Epithelial cell of proximal tubule (primary cell): ENCODE results near the gene KIFC3. TPM values are rescaled to one million over a fixed set of nuclear protein-coding genes. Genes with fewer than 3 reads are reported as not detected.

Source experiments
- DNase-seq: peaks from one replicate; pipeline ENCODE4 v3.0.0-alpha.2; 2011; ENCODE audit warnings: low read depth
- H3K4me3 ChIP-seq: 2 replicates; pipeline ENCODE4 v1.5.1; 2011; ENCODE audit warnings: low read depth, mild to moderate bottlenecking, low read length
- total RNA-seq: library from RNA; depleted of rRNA; stranded (reverse); fragments of >200 nt; gene quantifications from 2 replicates; pipeline ENCODE4 v1.2.3, GENCODE V29; 2015
- TF ChIP-seq, protein P1 (sequence below): conservative IDR thresholded peaks from 2 replicates; pipeline ENCODE4 v1.5.1; 2012; ENCODE audit warnings: low read depth, mild to moderate bottlenecking, low read length

Gene KIFC3
- total RNA-seq, 1 donor from 2014 or later: 86.0 TPM

DNA sequence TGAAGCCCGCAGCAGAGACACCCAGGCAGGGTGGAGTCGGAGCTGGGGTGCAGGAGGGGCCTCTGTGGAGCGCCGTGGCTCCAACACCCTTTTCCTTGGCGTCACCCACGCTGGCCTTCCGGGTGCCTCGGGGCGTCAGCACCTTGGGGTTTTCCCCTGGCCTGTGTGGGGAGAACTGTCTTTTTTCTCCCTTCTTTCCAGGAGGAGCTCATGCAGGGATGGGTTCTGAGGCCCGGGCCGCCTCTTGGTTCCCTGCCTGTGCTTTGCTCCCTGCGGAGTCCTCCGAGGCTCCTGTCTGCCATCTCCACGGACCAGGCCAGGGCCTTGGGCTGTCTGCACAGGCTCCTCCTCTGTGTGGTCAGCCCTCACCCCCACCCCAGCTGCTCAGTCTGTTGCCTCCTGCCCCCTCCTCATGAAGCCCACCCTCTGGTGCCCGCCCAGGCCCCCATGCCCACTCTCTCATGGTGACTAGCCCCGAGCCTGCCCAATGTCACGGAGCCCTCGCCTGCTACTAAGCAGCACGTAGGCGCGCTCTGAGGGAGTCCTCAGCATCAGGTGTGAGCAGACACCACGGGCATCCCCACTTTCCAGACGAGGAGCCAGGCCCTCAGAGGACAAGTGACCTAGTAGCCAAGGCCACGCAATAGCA is 61.7 kb downstream of the KIFC3 start:
- no peak for DNase-seq
- TF ChIP-seq, protein P1, sequence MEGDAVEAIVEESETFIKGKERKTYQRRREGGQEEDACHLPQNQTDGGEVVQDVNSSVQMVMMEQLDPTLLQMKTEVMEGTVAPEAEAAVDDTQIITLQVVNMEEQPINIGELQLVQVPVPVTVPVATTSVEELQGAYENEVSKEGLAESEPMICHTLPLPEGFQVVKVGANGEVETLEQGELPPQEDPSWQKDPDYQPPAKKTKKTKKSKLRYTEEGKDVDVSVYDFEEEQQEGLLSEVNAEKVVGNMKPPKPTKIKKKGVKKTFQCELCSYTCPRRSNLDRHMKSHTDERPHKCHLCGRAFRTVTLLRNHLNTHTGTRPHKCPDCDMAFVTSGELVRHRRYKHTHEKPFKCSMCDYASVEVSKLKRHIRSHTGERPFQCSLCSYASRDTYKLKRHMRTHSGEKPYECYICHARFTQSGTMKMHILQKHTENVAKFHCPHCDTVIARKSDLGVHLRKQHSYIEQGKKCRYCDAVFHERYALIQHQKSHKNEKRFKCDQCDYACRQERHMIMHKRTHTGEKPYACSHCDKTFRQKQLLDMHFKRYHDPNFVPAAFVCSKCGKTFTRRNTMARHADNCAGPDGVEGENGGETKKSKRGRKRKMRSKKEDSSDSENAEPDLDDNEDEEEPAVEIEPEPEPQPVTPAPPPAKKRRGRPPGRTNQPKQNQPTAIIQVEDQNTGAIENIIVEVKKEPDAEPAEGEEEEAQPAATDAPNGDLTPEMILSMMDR: no peak
- no peak overlapping the region for H3K4me3 ChIP-seq

DNA sequence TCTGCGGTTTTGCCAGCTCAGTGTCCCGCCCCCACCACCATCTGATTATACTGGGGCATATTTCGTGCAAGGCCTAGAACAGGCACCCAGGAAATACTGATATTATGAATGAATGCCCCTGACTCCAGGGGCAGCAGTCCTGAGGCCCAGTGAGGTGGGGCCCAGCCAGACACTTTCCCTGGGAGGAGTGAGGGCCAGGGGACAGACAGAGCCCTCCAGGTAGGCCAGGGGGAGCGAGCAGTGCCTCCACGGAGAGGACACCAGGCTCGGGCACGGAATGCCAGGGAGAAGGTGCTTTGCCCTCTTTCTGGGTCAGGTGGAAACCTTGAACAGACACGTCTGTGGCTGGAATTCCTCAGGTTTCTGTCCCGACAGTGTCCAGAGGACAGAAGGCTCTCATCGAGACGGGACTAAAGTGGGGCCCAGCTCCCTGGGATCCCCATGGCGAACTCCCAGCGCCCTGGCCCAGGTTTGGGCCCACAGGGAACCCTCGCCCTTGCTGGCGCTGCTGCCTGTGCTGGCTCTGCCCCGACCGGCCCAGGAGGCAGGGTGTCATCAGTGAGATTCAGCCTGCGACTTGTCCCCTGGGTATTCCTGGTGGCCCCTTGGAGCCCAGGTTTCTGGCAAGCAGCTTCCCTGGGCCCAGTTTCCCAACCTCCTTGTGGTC is 62.4 kb downstream of the KIFC3 start:
- TF ChIP-seq, protein P1: no peak
- no peak overlapping the region for H3K4me3 ChIP-seq
- DNase-seq: no peak

DNA sequence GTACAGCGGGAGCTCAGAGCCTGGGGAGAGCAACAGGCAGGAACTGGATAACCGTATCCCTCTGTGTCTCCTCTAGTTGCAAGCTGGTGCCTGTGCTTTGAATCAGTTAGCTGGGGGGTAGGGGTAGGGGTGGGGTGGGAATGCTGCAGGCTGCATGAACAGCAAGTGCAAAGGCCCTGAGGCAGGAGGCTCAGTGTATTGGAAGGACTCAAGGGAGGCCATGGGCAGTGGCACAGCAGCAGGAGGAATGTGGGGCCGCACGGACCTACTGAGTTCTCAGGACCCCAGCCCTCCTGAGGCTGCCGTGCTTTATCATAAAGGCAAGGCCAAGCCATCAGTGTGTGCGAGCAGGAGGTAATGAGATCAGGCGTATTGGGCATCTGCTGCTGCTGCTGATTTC is 63.4 kb downstream of the KIFC3 start:
- TF ChIP-seq, protein P1: no peak
- DNase-seq: no peak
- H3K4me3 ChIP-seq: no peak overlapping the region

DNA sequence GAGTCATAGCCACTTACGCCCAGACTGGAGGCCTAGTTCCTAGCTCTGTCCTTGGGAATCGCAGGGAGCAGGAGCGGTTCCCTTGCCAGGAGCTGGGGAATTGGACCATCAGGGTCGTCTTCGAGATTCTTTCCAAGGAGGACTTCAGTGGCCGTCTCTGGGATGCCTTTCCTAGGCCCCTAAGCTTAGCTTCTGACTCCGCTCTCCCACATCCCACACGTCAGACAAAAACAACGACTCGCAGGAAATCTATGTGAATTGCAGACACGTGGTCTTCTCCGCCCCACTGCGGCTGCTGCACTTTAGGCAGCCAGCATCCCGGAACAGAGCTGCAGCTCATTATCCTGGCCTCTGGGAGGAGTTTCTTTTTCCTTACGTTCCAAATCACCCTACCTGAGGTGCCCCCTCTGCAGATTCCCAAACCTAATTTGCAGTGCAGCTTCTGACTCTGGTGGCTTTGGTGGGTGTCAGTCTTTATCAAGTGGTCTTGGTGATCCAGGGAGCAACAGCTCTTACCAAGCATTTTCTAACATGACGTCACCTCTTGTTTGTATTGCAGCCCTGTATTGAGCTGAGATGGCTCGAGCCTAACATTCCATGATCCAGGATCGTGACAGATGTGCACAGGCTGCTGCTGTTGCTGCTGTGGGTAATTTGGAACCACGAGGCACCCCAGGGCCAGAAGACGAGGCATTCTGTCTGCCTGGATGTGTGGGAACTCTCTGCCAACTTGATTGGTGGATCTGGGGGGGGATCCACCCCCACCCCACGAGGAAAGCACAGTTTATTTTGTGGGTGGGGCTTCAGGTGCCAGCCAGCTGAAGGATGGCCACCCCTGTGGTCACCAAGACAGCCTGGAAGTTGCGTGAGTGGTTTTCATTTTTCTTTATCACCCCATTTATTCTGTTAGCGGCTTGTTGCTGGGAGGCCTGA is 65.6 kb downstream of the KIFC3 start:
- peak; percentile 57 for DNase-seq
- H3K4me3 ChIP-seq: peak overlapping the region; percentile 89
- TF ChIP-seq, protein P1: peak; percentile 31

DNA sequence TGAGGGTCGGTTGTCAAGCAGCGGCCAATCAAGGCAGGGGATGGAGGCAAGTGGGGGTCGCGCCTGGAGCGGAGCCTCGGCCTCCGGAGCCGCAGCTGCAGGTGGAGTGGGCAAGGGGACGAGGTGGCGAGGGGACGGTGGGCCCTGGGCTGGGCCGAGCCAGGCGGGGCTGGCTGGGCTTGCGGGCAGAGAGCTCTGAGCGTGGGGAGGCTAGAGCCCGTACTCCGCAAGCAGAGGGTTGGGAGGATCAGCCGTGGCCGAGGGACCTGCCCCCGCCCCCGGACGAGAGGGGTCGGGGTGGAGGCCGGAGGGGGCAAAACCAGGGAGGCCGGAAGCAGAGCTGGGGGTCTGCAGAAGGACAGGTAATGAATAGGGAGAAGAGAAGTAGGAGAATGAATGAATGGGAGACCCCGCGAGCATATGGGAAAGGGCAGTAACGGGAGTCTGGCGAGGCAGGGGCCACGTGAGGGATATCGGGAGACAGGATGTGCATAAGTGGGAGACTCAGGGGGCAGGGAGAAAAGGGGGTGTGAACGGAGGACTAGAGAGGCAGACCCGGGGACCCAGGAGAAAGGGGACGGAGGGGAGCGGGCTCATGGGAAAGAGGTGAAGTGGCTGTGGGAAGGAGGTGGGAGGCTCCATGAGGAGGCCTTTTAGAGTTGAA is 66.4 kb downstream of the KIFC3 start, which contains the start of gene KATNB1:
KATNB1 (plus strand) TSS at position 16 of the 664 bp plus-strand sequence. CDS start 1,474 bp downstream, outside the sequence.
- peak within 1 kb of the TSS; percentile 99 for H3K4me3 ChIP-seq
- no peak for DNase-seq
- TF ChIP-seq, protein P1: no peak

DNA sequence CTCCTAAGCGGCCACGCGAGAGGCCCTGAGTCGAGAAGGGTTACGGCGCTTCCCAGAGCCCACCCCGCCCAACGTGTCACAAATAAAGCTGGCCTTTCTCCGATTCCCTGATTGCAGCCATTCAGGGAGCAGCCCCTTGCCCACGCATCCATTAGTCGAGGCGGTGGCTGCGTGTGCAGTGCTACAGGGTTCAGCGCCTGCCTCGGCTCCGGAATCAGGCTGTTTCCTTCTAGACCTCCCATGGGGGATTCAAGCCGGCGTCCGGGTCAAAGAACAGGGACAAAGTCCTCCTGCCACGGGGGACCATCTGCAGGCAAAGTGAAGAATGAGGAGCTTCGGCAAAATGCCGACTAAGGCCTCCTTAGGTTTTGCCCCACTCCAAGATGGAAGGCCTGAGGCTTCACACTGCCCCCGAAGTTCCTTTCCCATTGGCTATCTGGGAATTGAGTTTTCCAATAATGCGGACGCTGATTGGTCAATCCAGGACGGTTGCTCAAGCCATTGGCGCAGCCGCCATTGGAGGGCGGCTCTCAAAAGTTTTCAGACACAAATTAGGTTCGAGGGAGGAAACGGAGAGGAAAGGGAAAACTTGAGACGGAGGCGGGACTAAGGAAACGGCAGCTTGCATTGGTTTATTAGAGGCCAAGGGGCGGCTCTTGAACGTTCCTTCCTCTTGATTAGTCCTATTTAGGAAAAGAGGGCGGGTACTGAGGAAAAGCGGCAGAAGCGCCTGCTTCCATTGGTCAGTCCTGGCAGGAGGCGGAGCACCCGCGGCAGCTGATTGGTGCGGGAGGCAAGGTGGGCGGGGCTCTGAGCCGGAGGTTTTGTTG is 67.2 kb downstream of the KIFC3 start:
- H3K4me3 ChIP-seq: peak overlapping the region; percentile 99
- DNase-seq: peak; percentile 100
- TF ChIP-seq, protein P1: no peak
